ENCODE data around the gene CA12.

Gene CA12

DNA sequence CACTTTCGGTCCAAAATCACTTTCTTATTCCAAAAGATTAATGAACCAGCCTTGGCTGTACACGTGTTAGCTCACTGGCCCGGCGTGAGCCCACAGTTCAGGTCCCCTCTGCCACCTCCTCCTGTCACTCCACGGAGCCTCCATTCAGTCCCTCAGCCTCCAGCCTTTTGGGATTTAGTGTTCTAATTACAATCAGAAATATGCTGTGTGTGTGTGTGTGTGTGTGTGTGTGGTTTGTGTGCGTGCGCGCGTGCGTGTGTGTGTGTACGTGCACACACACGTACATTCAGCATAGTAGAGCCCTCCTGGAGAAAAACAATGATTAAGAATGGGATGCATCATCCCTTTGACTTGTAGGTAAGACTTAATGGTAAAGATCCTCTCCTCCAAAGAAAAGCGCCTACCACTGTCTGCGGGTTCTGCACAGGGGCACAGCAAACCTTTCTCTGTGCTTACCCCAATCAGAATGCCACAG, 801 bp downstream of the CA12 start:
- H3K79me2 ChIP-seq (ENCODE audit: insufficient read depth, low read length): no peaks in the 10 kb centered on the region
- no peak overlapping the region for H3K27ac ChIP-seq (ENCODE audit: low read length)
- no peaks in the 10 kb centered on the region for H4K20me1 ChIP-seq (ENCODE audit: insufficient read depth, low read length)
- H3K9me3 ChIP-seq (ENCODE audit: insufficient read depth, low read length, severe bottlenecking): no peaks in the 10 kb centered on the region
- no peaks in the 10 kb centered on the region for H3K4me1 ChIP-seq (ENCODE audit: insufficient read depth, low read length)
- no peaks in the 10 kb centered on the region for H3K36me3 ChIP-seq (ENCODE audit: insufficient read depth, low read length)
- DNase-seq (no peak), ATAC-seq (ENCODE audit: insufficient read depth, low read depth) (no peak)
- no peak overlapping the region for H2AFZ ChIP-seq (ENCODE audit: low read depth, low read length)
- no peak overlapping the region for H3K4me3 ChIP-seq (ENCODE audit: low read depth in 1 of 2, low read length in 2 of 2)
- no peak overlapping the region for H3K4me2 ChIP-seq (ENCODE audit: insufficient read depth, low read length)
- no peak for TF ChIP-seq EZH2 (IDR thresholded peaks at IDR 0.05; ENCODE audit: borderline replicate concordance, low read depth, low read length, severe bottlenecking)
- TF ChIP-seq, protein P1, sequence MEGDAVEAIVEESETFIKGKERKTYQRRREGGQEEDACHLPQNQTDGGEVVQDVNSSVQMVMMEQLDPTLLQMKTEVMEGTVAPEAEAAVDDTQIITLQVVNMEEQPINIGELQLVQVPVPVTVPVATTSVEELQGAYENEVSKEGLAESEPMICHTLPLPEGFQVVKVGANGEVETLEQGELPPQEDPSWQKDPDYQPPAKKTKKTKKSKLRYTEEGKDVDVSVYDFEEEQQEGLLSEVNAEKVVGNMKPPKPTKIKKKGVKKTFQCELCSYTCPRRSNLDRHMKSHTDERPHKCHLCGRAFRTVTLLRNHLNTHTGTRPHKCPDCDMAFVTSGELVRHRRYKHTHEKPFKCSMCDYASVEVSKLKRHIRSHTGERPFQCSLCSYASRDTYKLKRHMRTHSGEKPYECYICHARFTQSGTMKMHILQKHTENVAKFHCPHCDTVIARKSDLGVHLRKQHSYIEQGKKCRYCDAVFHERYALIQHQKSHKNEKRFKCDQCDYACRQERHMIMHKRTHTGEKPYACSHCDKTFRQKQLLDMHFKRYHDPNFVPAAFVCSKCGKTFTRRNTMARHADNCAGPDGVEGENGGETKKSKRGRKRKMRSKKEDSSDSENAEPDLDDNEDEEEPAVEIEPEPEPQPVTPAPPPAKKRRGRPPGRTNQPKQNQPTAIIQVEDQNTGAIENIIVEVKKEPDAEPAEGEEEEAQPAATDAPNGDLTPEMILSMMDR (IDR thresholded peaks at IDR 0.05; ENCODE audit: borderline replicate concordance, extremely low read depth, low read length, poor library complexity, severe bottlenecking): no peak
- H3K9ac ChIP-seq (ENCODE audit: low read depth, low read length): no peak overlapping the region
- peaks cover 9% of the 10 kb centered on the region for H3K27me3 ChIP-seq (ENCODE audit: insufficient read depth, low read length, poor library complexity)

DNA sequence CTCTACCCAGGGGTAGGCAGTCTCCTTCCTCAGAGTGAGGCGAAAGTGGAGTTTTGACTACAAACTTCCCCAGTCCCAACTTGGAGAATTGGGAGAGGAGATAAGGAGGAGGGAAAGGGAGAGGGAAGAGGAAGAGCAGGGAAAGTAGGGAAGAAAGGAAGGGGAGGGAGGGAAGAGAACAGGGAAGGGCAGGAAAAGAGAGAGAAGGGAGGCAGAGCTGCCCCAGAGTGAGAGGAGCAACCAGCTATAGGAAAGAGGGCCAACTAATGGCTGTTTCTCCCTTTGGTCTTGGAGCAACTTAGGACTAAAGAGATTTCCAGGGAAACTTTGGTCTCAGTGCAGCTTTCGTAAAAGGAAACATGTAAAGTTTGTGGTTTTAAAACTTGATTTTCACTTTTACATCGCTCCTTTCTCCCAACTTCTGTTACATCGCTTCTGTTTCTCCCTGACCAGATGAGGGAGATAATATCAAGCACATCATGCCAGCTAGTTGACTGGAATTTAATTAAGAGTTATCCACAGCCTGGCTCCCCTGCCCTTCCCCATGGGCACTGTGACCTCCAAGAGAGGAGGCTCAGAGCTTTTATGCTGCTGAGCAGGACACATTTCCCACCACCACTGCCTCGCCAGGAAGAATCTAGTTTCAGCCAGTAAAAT, 1.4 kb downstream of the CA12 start:
- DNase-seq: no peak
- H3K4me2 ChIP-seq (ENCODE audit: insufficient read depth, low read length): no peak overlapping the region
- H3K9ac ChIP-seq (ENCODE audit: low read depth, low read length): no peak overlapping the region
- H3K27ac ChIP-seq (ENCODE audit: low read length): no peak overlapping the region
- ATAC-seq (ENCODE audit: insufficient read depth, low read depth): no peak
- no peaks in the 10 kb centered on the region for H3K4me1 ChIP-seq (ENCODE audit: insufficient read depth, low read length)
- no peaks in the 10 kb centered on the region for H3K9me3 ChIP-seq (ENCODE audit: insufficient read depth, low read length, severe bottlenecking)
- TF ChIP-seq, protein P1 (IDR thresholded peaks at IDR 0.05; ENCODE audit: borderline replicate concordance, extremely low read depth, low read length, poor library complexity, severe bottlenecking): no peak
- TF ChIP-seq EZH2 (IDR thresholded peaks at IDR 0.05; ENCODE audit: borderline replicate concordance, low read depth, low read length, severe bottlenecking): no peak
- no peak overlapping the region for H3K4me3 ChIP-seq (ENCODE audit: low read depth in 1 of 2, low read length in 2 of 2)
- no peaks in the 10 kb centered on the region for H3K36me3 ChIP-seq (ENCODE audit: insufficient read depth, low read length)
- H3K27me3 ChIP-seq (ENCODE audit: insufficient read depth, low read length, poor library complexity): peaks cover 9% of the 10 kb centered on the region
- no peaks in the 10 kb centered on the region for H3K79me2 ChIP-seq (ENCODE audit: insufficient read depth, low read length)
- H2AFZ ChIP-seq (ENCODE audit: low read depth, low read length): no peak overlapping the region
- no peaks in the 10 kb centered on the region for H4K20me1 ChIP-seq (ENCODE audit: insufficient read depth, low read length)

DNA sequence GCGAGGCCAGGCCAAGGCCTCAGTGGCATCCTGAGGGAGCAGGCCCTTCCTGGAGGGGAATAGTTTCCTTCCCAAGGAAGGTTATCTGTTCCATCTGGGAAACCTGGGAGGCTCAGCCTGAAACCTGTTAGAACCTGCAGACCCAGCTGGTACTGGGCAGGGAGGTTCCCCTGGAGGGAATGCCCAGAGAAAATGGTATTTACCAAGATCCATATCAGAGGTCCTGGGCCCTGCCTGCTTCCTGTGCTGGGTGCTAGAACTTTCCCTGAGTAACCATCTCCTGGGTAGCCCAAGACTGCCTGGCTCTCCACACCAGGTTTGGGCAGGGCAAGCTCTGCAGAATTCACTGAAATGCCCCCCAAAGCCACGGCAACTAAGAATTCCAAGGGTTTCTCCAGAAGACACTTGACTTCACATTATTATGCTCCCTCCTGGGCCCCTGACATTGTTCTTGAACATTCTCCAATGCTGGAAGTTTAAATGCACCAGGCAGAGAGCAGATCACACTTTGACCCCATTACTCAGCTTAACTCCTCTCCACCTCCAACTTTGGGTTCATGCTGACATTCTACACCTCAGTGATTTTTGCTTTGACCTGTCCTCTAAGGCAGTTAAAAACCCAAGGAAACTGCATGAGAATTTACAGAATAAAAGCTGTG, 2.0 kb downstream of the CA12 start:
- Histone ChIP-seq H4K20me1 (ENCODE audit: insufficient read depth, low read length) (no peaks in the 10 kb centered on the region), H3K27me3 (ENCODE audit: insufficient read depth, low read length, poor library complexity) (peaks cover 9% of the 10 kb centered on the region), H3K4me3 (ENCODE audit: low read depth in 1 of 2, low read length in 2 of 2) (no peak overlapping the region), H3K79me2 (ENCODE audit: insufficient read depth, low read length) (no peaks in the 10 kb centered on the region), H3K4me1 (ENCODE audit: insufficient read depth, low read length) (no peaks in the 10 kb centered on the region), H3K36me3 (ENCODE audit: insufficient read depth, low read length) (no peaks in the 10 kb centered on the region), H3K9ac (ENCODE audit: low read depth, low read length) (no peak overlapping the region), H3K4me2 (ENCODE audit: insufficient read depth, low read length) (no peak overlapping the region), H2AFZ (ENCODE audit: low read depth, low read length) (no peak overlapping the region), H3K27ac (ENCODE audit: low read length) (no peak overlapping the region), H3K9me3 (ENCODE audit: insufficient read depth, low read length, severe bottlenecking) (no peaks in the 10 kb centered on the region)
- ATAC-seq (ENCODE audit: insufficient read depth, low read depth): no peak
- DNase-seq: no peak
- no peak for TF ChIP-seq EZH2 (IDR thresholded peaks at IDR 0.05; ENCODE audit: borderline replicate concordance, low read depth, low read length, severe bottlenecking)
- TF ChIP-seq, protein P1 (IDR thresholded peaks at IDR 0.05; ENCODE audit: borderline replicate concordance, extremely low read depth, low read length, poor library complexity, severe bottlenecking): no peak

All from DND-41 (cell line).